ENCODE results near the gene SLC7A4.

DNA sequence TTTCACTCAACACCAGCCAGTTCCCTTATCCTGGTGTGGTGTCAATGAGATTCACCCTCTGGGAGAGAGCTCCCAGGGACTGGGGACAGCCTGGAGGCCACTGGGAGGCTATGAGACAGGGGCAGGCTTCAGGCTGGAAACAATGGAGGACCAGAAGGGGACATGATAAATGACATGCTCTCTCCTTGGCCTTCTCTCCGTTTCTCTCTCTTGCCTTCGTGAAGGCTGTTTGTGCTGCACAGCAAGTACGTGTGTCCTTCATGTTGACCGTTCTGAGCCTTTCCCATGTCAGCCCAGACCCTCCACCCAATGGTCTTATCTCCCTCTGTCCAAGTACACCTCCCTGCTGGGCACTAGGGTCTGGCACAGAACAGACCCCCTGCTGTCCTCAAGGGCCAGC is 51.8 kb downstream of the SLC7A4 start:
- TF ChIP-seq POLR2A (IDR thresholded peaks at IDR 0.05) (no peak), EP300 (IDR thresholded peaks at IDR 0.05) (no peak), POLR2AphosphoS5 (IDR thresholded peaks at IDR 0.05) (no peak)
- TF ChIP-seq, protein P1, sequence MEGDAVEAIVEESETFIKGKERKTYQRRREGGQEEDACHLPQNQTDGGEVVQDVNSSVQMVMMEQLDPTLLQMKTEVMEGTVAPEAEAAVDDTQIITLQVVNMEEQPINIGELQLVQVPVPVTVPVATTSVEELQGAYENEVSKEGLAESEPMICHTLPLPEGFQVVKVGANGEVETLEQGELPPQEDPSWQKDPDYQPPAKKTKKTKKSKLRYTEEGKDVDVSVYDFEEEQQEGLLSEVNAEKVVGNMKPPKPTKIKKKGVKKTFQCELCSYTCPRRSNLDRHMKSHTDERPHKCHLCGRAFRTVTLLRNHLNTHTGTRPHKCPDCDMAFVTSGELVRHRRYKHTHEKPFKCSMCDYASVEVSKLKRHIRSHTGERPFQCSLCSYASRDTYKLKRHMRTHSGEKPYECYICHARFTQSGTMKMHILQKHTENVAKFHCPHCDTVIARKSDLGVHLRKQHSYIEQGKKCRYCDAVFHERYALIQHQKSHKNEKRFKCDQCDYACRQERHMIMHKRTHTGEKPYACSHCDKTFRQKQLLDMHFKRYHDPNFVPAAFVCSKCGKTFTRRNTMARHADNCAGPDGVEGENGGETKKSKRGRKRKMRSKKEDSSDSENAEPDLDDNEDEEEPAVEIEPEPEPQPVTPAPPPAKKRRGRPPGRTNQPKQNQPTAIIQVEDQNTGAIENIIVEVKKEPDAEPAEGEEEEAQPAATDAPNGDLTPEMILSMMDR (IDR thresholded peaks at IDR 0.05), result no peak
